Measurements from ENCODE around the gene TMEM186.

GRCh38 chr16:8798535-8799157 lies 1.2 kb upstream of the TMEM186 start:
- no peak for TF ChIP-seq CTCF (IDR thresholded peaks at IDR 0.05)
- no peak for TF ChIP-seq POLR2A (IDR thresholded peaks at IDR 0.05)
